Right lobe of liver (tissue), 4 donors: ENCODE data around the gene MDFI.

ENCODE experiments used
- CTCF ChIP-seq, 4 donors: fragments of 200-600 bp in 3 of 4; fragments of 450-650 bp in 1 of 4; IDR thresholded peaks; one replicate each; pipeline versions ENCODE4 v1.5.1 to v1.8.0; 2016 to 2022; ENCODE audit warnings: antibody characterized with exemption in 4 of 4, mild to moderate bottlenecking in 2 of 4
- POLR2A ChIP-seq: fragments of 450-650 bp; IDR thresholded peaks from one replicate; pipeline ENCODE4 v1.6.1; 2017; ENCODE audit warnings: antibody characterized with exemption, mild to moderate bottlenecking
- donor health status: DM: no; HTN: no; CAD: no.
- donor health status: DM: no; HTN: no; CAD: no.
- donor health status: DM: no; HTN: yes; CAD: no.

DNA sequence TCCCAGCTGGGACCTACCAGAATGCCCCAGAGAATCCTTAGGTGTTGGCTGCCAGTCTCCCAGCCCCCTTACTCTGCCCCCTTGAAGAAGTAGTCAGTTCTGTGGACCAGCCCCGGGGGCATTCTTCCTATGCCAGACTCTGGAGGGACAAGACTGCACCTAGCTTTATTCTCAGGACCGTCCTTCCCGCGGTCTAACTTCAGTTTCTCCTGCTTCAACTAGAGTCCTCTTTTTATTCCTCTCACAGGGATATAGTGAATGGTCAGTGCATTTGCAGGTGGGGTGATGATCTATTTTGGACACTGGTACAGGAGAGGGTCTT, 35.9 kb upstream of the MDFI start:
- no peak for TF ChIP-seq POLR2A
- no peak for TF ChIP-seq CTCF (IDR thresholded peaks at IDR 0.05)
